IPS-15b (cell line): ENCODE measurements around the gene CPD.
"Not testable (repeated sequence)": the region's sequence is repeated elsewhere in the genome, so short reads cannot be mapped to it uniquely, and the experiment has no call there.

Experiments used
- H3K27me3 ChIP-seq: one replicate; pipeline ENCODE4 v1.6.1; 2013; ENCODE audit warnings: low read length; ENCODE audit not compliant: control insufficient read depth, insufficient read depth
- H3K36me3 ChIP-seq: one replicate; pipeline ENCODE4 v1.6.1; 2013; ENCODE audit warnings: low read length; ENCODE audit not compliant: control insufficient read depth, insufficient read depth
- H3K4me1 ChIP-seq: one replicate; pipeline ENCODE4 v1.6.1; 2013; ENCODE audit warnings: mild to moderate bottlenecking, low read length; ENCODE audit not compliant: control insufficient read depth, insufficient read depth
- H3K4me3 ChIP-seq: one replicate; pipeline ENCODE4 v1.5.1; 2013; ENCODE audit warnings: low read depth, low read length
- H3K9ac ChIP-seq: one replicate; pipeline ENCODE4 v1.6.1; 2013; ENCODE audit warnings: low read depth, mild to moderate bottlenecking, low read length
- H3K9me3 ChIP-seq: one replicate; pipeline ENCODE4 v1.6.1; 2013; ENCODE audit warnings: mild to moderate bottlenecking, low read length; ENCODE audit not compliant: control insufficient read depth, insufficient read depth

CPD gene

DNA sequence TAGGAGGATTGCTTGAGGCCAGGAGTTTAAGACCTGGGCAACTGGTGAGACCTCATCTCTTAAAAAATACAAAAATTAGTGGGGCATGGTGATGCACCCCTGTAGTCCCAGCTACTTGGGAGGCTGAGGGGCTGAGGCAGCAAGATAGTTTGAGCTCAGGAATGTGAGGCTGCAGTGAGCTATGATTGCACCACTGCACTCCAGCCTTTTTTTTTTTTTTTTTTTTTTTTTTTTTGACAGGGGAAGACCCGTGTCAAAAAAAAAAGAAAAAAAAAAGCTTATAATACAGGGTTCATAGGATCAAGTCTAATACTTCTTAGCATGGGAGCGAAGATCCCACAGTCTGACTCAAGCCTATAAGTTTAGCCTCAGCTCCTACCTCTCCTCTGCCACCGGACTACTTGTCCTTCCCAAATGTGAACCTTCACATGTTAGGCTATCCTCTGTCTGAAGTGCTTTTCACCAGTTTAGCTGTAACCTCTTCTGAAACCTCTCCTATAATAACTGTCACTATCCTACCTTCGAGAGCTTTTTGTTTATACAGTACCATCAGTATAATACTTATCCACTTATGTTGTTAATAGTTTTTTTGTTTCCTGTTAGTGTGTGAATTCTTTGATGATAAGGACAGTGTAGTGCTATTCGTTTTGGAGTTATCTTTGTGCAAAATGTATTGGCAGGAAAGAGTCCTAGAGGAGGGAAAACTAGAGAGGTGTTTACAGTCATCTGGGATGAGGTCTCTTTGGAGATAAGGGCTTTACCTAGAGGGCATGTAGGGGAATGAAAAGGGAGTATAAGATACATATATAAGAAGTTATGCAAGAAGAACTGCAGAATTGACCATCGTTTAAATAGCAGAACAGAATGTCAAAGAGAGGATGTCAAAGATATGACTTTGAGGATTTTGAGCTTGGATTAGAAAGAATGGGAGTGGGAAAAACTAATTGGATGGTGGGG lies 15.5 kb downstream of the CPD start:
- H3K9ac ChIP-seq: no peak overlapping the region
- no peaks in the 10 kb centered on the region for H3K4me1 ChIP-seq
- H3K36me3 ChIP-seq: no peaks in the 10 kb centered on the region
- no peaks in the 10 kb centered on the region for H3K9me3 ChIP-seq
- no peaks in the 10 kb centered on the region for H3K27me3 ChIP-seq
- H3K4me3 ChIP-seq: no peak overlapping the region

DNA sequence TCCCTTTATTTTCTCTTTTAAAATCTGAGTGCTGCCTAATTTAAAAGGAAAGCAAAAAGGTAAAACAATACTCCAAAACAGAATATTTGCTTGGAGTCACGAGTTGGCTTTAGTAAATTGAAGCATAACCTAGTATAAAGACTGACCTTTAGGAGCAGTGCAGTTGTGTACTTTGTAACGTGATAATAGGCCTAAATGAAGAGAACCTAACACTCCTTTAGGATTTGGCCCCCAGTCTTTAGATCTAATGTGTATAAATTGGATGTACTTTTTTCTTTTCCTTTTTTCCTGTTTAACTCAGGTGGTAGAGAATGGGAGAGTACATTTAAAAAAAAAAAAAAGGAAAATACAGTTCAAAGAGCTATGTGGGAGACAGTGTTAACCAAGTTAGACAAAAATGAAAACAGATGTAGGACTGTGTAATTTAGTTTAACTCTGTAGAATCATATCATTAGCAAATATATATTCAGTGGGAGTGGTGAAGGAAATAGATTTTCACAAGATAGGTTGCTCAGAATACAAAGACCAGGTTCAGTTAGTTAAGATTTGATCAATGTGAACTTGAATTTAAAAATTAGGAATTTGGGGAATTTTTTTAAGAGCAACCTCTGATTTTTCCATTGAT lies 16.8 kb downstream of the CPD start:
- Histone ChIP-seq H3K9me3 (no peaks in the 10 kb centered on the region), H3K27me3 (no peaks in the 10 kb centered on the region), H3K4me3 (no peak overlapping the region), H3K36me3 (no peaks in the 10 kb centered on the region), H3K4me1 (no peaks in the 10 kb centered on the region), H3K9ac (no peak overlapping the region)

DNA sequence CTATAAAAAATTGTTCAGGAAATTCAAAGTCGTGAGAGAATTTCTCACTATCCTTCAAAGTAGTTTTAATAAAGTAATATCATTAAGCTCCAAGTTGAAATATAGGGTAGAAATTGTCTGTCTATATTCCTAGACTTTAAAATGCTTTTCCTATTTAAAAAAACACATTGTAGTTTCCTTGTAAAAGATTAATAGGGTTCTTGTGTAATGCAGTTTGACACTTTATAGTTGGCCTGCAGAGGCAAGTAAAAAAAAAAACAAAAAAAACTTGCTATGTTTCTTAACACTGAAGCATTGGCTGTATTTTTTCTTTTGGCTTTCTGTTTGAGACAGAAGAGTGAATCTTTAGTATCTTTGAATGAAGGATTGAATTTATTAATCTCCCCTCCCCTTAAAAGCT lies 17.4 kb downstream of the CPD start:
- Histone ChIP-seq H3K4me1 (no peaks in the 10 kb centered on the region), H3K9me3 (no peaks in the 10 kb centered on the region), H3K9ac (no peak overlapping the region), H3K4me3 (no peak overlapping the region), H3K36me3 (no peaks in the 10 kb centered on the region), H3K27me3 (no peaks in the 10 kb centered on the region)

DNA sequence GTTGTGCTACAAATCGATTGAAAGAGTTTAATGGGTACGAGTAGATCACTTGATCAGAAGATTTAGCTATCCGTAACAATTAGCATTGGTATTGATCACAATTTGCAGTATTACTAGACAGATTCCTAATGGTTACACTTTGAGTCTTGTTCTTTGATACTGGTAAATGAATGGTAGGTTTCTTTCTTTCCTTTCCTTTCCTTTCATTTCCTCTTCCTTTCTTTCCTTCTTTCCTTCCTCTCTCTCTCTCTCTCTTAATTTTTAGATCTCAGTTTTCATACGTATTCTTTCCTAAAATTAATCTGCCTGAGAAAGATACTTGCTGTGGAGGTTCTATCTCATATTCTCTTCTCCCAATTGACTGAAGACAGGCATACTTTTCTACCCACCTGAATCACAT lies 17.9 kb downstream of the CPD start:
- Histone ChIP-seq H3K27me3 (no peaks in the 10 kb centered on the region), H3K9me3 (no peaks in the 10 kb centered on the region), H3K4me1 (no peaks in the 10 kb centered on the region), H3K9ac (no peak overlapping the region), H3K4me3 (no peak overlapping the region), H3K36me3 (no peaks in the 10 kb centered on the region)

DNA sequence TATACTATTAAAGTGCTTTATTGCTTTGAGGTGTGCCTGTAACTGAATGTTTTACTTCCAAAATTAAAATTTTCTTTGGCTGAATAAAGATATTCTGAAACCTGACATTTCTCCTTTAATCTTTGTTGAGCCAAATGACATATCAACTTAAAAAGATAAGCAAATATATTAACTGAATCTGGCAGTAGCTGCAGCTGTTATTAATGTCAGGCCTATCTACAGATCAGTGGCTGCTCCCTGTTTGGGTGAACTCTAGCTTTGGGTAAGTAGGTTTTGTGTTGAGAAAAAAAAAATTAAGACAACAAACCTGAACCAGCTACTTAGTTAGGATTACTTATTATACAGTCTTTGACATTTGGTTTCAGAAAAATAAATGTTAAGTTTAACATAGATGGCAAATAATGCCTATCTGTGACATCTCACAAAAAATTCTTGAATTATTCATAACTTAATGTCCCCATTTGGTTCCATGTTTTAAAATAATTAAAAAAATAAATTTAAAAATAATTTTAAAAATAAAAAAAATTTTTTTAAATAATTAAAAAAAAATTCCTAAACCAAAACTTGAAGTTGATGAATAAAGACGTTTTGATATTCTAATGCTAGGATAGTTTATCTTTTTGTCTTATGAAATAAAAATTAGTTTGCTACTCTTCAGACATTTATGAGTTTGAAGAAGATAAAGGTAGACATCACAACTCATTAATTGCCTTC lies 19.8 kb downstream of the CPD start:
- H3K9ac ChIP-seq: no peak overlapping the region
- H3K4me3 ChIP-seq: no peak overlapping the region
- H3K27me3 ChIP-seq: no peaks in the 10 kb centered on the region
- H3K36me3 ChIP-seq: no peaks in the 10 kb centered on the region
- no peaks in the 10 kb centered on the region for H3K9me3 ChIP-seq
- H3K4me1 ChIP-seq: no peaks in the 10 kb centered on the region

DNA sequence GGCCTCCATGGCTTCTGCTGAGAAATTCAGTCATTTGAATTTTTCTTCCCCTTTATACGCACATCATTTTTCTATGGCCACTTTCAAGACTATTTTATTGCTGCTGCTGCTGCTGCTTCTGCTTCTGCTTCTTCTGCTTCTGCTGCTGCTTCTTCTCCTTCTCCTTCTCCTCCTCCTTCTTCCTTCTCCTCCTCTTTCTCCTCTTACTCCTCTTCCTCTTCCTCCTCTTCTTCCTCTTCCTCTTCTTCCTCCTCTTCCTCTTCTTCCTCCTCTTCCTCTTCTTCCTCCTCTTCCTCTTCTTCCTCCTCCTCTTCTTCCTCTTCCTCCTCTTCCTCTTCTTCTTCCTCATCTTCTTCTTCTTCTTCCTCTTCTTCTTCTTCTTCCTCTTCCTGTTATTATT lies 22.4 kb downstream of the CPD start:
- peaks cover 11% of the 10 kb centered on the region for H3K4me1 ChIP-seq
- H3K9me3 ChIP-seq: no peaks in the 10 kb centered on the region
- no peak overlapping the region for H3K9ac ChIP-seq
- H3K4me3 ChIP-seq: no peak overlapping the region
- no peaks in the 10 kb centered on the region for H3K27me3 ChIP-seq
- H3K36me3 ChIP-seq: no peaks in the 10 kb centered on the region

DNA sequence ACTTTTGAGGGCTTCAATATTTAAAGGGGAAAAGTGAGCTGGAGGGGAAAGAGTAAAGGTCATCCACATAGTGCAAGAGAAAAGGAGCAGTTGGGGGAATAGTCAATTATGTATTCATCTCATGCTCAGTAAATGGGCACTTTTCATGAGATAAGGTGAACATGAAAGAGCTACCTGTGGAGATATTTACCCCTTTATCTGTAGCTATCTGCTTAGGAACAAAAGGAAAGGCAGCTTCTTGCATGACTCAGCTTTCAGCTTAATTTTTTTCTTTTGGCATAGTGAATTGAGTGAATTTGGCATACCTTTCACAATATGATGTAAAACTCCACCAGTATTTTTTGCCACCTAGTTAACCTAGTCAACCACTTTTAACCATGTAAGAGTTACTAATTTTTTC lies 26.4 kb downstream of the CPD start:
- peaks cover 14% of the 10 kb centered on the region for H3K4me1 ChIP-seq
- no peaks in the 10 kb centered on the region for H3K9me3 ChIP-seq
- H3K27me3 ChIP-seq: no peaks in the 10 kb centered on the region
- H3K36me3 ChIP-seq: no peaks in the 10 kb centered on the region
- no peak overlapping the region for H3K9ac ChIP-seq
- H3K4me3 ChIP-seq: no peak overlapping the region

DNA sequence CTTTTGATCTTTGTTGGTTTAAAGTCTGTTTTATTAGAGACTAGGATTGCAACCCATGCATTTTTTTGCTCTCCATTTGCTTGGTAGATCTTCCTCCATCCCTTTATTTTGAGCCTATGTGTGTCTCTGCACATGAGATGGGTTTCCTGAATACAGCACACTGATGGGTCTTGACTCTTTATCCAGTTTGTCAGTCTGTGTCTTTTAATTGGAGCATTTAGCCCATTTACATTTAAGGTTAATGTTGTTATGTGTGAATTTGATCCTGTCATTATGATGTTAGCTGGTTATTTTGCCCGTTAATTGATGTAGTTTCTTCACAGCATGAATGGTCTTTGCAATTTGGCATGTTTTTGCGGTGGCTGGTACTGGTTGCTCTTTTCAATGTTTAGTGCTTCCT lies 31.9 kb downstream of the CPD start:
- not testable (repeated sequence) for H3K4me3 ChIP-seq, H3K27me3 ChIP-seq, H3K4me1 ChIP-seq, H3K9ac ChIP-seq, H3K9me3 ChIP-seq, H3K36me3 ChIP-seq

DNA sequence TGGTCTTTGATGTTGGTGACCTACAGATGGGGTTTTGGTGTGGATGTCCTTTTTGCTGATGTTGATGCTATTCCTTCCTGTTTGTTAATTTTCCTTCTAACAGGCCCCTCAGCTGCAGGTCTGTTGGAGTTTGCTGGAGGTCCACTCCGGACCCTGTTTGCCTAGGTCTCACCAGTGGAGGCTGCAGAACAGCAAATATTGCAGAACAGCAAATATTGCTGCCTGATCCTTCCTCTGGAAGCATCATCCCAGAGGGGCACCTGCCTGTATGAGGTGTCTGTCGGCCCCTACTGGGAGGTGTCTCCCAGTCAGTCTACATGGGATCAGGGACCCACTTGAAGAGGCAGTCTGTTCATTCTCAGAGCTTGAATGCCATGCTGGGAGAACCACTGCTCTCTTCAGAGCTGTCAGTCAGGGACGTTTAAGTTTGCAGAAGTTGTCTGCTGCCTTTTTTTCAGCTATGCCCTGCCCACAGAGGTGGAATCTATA lies 33.3 kb downstream of the CPD start:
- H3K9ac ChIP-seq, H3K27me3 ChIP-seq, H3K4me1 ChIP-seq, H3K4me3 ChIP-seq, H3K36me3 ChIP-seq, H3K9me3 ChIP-seq: not testable (repeated sequence)

DNA sequence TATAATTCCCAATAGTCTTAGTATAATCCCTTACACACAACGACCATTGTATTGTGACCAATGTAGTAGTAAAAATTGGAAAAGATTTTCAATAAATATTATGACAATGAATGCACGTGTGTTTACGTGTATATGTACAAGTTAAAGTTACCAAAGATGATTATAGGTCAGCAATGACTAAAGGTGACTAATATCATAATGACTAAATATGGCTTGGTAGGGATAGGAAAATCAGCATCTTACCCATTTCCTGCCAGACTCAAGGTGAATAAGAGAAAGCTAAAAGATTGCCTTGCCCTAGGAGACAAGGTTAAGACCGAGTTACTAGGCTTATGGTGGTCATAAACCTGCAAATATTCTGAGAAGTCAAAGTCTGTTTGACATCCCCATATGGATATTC lies 34.4 kb downstream of the CPD start:
- Histone ChIP-seq H3K27me3 (no peaks in the 10 kb centered on the region), H3K9ac (no peak overlapping the region), H3K4me1 (no peaks in the 10 kb centered on the region), H3K9me3 (no peaks in the 10 kb centered on the region), H3K4me3 (no peak overlapping the region), H3K36me3 (no peaks in the 10 kb centered on the region)

DNA sequence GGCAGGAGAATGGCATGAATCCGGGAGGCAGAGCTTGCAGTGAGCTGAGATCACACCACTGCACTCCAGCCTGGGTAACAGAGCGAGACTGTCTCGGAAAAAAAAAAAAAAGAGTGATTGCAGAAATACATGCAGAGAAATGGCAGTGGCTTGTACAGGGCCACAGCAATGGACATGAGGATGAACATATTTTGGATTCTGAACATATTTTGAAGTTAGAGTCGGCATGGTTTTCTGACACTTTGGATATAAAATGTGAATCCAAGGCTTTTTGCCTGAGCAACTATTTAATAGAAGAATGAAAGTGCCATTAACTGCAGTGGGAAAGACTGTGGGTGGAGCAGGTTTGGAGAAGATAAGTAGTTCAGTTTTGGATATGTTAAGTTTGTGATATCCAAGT lies 35.8 kb downstream of the CPD start:
- no peaks in the 10 kb centered on the region for H3K4me1 ChIP-seq
- H3K9ac ChIP-seq: no peak overlapping the region
- H3K27me3 ChIP-seq: no peaks in the 10 kb centered on the region
- H3K9me3 ChIP-seq: no peaks in the 10 kb centered on the region
- no peak overlapping the region for H3K4me3 ChIP-seq
- no peaks in the 10 kb centered on the region for H3K36me3 ChIP-seq
